HL-60/S4 treated with phorbol 12-myristate 13-acetate at 8.2 ng/mL for 4 days and 3 days (cell line): ENCODE results near the gene CNIH1.
"Not testable (repeated sequence)": the region's sequence is repeated elsewhere in the genome, so short reads cannot be mapped to it uniquely, and the experiment has no call there.

Experiments used
- in situ Hi-C: fragments of 300-500 bp; cut with MboI; formaldehyde crosslinking; loops from 2 replicates; pipeline ENCODE4 v1.15.0; 2022; ENCODE audit warnings: low sequenced_read_pairs

CNIH1 gene

DNA sequence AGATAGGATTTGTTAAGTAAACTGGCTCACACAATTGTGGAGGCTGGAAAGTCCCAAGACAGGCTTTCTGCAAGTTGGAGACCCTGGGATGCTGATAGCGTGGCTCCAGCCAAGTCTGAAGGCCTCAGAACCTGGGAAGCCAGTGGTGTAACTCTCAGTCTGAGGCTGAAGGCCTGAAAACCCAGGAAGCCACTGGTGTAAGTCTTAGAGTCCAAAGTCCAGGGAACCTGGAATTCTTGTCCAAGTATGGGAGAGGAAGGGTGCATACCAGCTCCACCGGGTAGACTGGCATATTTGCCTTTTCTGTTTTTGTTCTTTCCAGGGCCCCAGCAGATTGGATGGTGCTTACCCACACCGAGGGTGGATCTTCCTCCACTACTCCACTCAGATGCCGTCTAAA lies 29.5 kb upstream of the CNIH1 start:
- in situ Hi-C loops, result no loop called here

GRCh38 chr14:54467280-54467679 lies 26.1 kb upstream of the CNIH1 start:
- in situ Hi-C loops, result no loop called here

- in situ Hi-C loops, result no loop called here
Observed at GRCh38 chr14:54465654-54466053, 24.5 kb upstream of the CNIH1 start.

DNA sequence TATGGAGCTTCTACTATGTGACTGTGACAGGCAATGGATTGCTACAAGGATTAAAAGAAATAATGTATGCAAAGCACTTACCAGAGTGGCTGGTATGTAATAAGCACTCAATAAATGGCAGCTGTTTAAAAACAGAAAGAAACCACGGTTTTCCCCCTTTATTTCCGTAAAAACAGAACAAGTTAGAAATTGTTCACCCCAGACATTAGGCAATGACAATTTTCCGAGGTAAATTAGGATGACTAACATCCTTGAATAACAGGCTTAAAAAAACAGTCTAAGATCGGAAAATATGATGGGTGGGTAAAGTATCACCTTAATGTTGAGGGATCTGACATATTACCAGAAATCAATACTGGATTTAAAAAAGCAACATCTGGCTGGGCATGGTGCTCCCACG lies 20.9 kb upstream of the CNIH1 start:
- in situ Hi-C loops, result no loop called here

GRCh38 chr14:54459106-54459505 lies 17.9 kb upstream of the CNIH1 start:
- in situ Hi-C loops, result no loop called here

- in situ Hi-C loops, result not testable (repeated sequence)
Observed at GRCh38 chr14:54458536-54458935, 17.4 kb upstream of the CNIH1 start.

DNA sequence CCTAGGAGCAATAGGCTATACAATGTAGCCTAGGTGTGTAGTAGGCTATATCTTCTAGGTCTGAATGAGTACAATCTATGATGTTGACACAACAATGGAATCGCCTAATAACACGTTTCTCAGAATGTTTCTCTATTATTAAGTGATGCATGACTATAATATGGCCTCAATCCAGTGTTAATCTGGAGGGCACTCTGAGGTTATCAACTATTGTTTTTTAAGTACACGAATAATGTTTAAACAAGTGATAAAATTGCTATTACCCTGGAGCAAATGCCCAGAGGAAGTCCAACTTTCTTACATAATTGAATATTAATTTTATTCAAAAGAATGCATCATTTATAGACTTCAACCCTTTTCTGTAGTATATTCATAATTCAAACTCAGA lies 16.4 kb upstream of the CNIH1 start:
- in situ Hi-C loops, result no loop called here

GRCh38 chr14:54456820-54457608 lies 15.8 kb upstream of the CNIH1 start:
- in situ Hi-C loops, result not testable (repeated sequence)

GRCh38 chr14:54455363-54455762 lies 14.2 kb upstream of the CNIH1 start:
- in situ Hi-C loops, result no loop called here

DNA sequence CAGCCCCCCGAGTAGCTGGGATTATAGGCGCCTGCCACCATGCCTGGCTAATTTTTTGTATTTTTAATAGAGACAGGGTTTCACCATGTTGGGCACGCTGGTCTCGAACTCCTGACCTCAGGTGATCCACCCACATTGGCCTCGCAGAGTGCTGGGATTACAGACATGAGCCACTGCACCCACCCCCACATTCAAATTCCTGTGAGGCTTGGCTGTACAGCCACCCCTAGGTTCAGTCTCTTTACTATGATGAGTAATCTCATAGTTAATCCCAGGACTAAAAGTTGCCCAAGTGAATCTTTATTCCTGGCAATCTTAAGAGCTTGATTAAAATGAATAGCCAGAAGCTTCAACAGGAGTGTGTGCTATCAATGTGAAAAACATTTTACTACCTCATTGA lies 12.8 kb upstream of the CNIH1 start:
- in situ Hi-C loops, result not testable (repeated sequence)

DNA sequence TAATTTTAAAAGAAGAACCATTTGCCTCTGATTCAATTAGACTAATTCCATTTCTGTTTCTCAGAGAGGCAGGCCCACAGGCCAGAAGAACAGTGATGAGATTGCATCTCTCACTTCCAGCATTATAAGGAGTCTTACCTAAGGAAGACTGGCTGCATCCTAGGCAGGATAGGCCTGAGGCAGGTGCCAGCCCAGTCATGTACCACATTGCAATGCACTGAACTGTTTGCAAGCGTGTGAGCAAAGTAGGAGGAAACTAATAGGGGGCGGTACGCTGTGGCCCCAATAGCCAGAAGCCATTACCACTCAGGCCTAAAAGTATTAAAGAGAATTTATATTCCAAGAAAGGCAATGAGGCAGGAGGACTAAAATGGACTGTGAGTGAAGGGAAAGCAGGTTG lies 12.1 kb upstream of the CNIH1 start:
- in situ Hi-C loops, result no loop called here

GRCh38 chr14:54451961-54452360 lies 10.8 kb upstream of the CNIH1 start:
- in situ Hi-C loops, result no loop called here

DNA sequence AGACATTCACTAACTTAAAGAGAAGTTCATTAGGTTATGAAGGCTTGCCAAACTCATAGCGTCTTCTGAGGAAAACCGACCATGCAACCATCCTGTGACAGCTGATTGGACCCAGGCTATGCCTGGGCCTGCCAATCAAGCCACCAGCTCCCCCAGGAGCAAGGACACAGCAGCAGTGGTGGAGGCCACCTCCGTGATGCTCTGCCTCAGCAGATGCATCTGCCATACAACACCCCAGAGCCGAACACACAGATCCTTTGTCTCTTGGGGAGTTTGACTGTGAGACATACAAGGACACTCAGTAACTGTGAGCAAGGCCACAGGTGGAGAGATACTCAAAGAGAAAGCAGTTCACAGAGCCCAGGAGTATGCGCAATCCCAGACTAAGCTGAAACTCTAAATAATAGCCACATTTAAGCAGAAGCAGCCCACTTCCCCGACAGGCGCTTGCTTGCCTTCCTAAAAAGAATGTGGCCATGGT lies 10.0 kb upstream of the CNIH1 start:
- in situ Hi-C loops, result no loop called here

DNA sequence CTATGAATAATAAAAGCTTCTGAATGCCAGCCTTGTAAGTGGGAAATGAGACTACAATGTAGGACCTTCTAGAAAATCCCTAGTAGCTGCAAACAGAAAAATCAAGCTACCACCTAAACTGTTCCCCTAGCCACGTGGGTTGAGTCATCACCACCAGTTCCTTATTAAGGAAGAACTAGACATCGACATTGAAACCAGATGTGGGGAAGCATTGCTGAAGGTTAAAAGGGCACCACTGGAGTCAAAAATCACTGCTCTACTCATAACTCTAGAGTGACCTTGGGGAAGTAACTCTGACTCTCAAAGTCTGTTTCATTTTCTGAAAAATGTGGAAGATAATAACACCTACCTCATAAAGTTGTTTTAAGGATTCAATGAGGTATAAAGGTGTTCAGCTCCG lies 9.4 kb upstream of the CNIH1 start:
- in situ Hi-C loops, result no loop called here

GRCh38 chr14:54447231-54447692 lies 6.1 kb upstream of the CNIH1 start:
- in situ Hi-C loops, result no loop called here

DNA sequence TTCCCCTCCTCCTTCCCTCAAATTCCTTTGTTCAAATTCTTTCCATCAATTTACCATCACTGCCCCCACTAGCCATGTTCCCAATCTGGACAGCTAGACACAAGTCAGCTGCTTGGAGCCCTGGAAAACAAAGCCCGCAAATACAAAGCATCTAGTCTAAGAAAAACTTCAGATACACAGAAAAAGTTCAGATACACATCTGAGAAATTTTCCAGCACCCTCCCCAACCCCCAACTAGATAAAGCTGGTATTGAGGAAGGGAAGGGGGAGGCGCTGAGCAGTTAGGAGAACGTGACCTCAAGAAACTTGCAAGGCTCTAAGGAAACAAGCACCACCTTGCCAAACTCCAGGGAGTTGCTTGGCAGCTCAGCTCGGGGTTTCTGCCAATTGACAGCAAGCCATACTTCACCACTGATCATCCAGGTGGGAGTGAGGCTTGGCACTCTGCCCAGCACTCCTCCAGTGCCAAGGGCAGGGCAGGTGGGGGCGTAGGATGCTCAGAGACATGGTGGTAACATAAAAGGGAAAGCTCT lies 5.1 kb upstream of the CNIH1 start:
- in situ Hi-C loops, result no loop called here

DNA sequence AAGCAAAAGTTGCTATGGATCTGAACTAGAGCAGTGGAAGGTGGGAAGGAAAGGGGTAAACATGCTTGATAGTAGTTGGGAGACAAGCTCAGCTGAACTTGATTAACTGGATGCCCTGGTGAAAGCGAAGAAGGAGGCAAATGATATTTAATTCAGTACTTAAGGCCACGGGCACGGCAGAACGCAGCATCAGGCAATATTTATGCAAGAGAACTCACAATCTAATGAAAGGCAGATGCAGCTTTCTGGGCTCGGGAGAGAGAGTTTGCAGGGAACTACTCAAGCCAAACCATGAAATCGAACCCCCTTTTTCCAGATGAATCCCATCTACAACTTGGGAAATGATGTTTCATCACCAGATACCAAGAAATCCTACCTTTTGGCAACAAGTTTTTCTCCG lies 3.5 kb upstream of the CNIH1 start:
- in situ Hi-C loops, result no loop called here

- in situ Hi-C loops, result no loop called here
Observed at GRCh38 chr14:54443981-54444380, 2.8 kb upstream of the CNIH1 start.

DNA sequence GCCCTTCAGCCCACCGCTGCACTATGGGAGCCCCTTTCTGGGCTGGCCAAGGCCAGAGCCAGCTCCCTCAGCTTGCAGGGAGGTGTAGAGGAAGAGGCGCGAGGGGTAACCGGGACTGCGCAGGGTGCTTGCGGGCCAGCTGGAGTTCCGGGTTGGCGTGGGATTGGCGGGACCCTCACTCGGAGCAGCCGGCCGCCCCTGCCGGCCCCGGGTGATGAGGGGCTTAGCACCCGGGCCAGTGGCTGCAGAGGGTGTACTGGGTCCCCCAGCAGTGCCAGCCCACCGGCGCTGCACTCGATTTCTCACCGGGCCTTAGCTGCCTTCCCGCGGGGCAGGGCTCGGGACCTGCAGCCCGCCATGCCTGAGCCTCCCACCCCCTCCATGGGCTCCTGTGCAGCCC lies 1.8 kb upstream of the CNIH1 start:
- in situ Hi-C loops, result not testable (repeated sequence)

DNA sequence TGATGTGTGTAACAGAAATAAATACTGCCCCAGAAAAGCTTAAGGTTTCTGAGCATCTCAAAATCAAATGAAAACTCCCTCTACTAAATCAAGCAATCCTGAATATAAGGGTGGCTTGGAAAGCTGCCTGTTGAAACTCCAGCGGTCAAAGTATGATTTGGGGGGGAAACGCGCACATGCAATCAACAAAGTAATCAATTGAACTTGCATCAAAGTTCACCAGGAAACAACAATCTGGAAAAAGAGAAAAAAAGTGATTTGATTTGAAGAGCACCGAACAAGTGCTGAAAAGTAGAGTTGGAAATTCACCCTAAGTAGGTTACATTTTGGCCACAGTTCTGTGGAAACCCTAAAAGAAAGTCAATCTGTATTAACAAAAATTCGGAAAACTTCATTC lies 700 bp downstream of the CNIH1 start:
- in situ Hi-C loops, result no loop called here

DNA sequence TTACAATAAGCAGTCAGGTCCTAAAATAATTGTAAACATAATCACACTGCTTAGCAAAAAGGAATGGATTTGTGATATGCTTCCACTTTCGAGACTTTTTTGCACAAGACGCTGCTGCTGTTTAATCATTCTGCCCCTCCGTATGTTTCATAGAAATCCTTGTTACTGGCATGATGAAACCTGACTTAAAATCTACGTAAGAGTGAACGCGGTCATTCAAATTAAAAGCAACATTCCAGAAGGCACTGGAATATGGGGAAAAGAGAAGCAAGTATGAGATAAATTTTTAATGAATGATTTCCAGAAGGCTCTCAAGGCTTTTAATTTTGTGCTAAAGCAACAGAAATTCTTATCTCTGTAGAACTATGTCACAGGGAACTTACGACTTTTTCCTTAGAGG lies 1.1 kb downstream of the CNIH1 start:
- in situ Hi-C loops, result no loop called here

GRCh38 chr14:54438703-54439102 lies 2.5 kb downstream of the CNIH1 start:
- in situ Hi-C loops, result no loop called here

DNA sequence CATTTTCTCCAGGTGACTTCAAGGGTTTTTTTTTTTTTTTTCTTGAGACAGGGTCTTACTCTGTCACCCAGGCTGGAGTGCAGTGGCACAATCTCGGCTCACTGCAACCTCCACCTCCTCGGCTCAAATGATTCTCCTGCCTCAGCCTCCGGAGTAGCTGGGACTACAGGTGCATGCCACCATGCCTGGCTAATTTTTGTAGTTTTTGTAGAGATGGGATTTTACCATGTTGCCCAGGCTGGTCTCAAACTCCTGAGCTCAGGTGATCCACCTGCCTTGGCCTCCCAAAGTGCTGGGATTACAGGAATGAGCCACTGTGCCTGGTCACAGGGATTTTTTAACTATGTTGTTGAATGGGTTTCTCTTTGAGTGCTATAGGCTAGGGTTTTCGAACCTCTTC lies 3.2 kb downstream of the CNIH1 start:
- in situ Hi-C loops, result not testable (repeated sequence)
